Heart left ventricle (tissue), 13 donors: ENCODE measurements around the gene TCEANC2.
"Not testable (repeated sequence)": the region's sequence is repeated elsewhere in the genome, so short reads cannot be mapped to it uniquely, and the experiment has no call there.

ENCODE experiments used
- CTCF ChIP-seq, 12 donors: fragments of 200-600 bp; sonication (generic) in 4 of 12; IDR thresholded peaks; one replicate each; pipeline versions ENCODE4 v1.5.0 to v1.8.0; 2018 to 2022; ENCODE audit warnings: antibody characterized with exemption in 12 of 12, mild to moderate bottlenecking in 5 of 12
- POLR2A ChIP-seq, 2 donors: fragments of 450-650 bp; IDR thresholded peaks; one replicate each; pipeline ENCODE4 v1.6.1; 2017; ENCODE audit warnings: antibody characterized with exemption in 2 of 2, mild to moderate bottlenecking in 2 of 2, moderate library complexity in 2 of 2
- donor health status: ischemic (EF 13 %, LVEDD 7.1; RV severe dilation, severe dysfunction).
- donor health status: DM: no; HTN: yes; CAD: no.
- donor health status: DM: no; HTN: no; CAD: no.
- donor health status: ischemic (EF 25% LVEDD 6.9; RV normal size, moderate dysfunction).
- donor health status: ischemic (EF 25% LVEDD 5.7; RV mildly dilated, moderate dysfunction).
- donor health status: ischemic (EF 35%, LVEDD 5.7; RV mildly dilated, moderate dysfunction).
- donor health status: nonischemic (EF 11% LVEDD 7.7; RV severe dilation, severe dysfunction).
- donor health status: DM: yes; HTN: yes; CAD: no.
- donor health status: PGD.
- donor health status: ischemic (EF 29% LVEDD 5.4; RV normal size, mild dysfunction).
- donor health status: nonischemic (EF 23%, LVEDD 6.1; RV moderate dilation, normal function).

- TF ChIP-seq CTCF, POLR2A (IDR thresholded peaks at IDR 0.05): not testable (repeated sequence)
Observed at GRCh38 chr1:54050435-54050834, 3.0 kb upstream of the TCEANC2 start.
